ENCODE data around the gene SLC25A22. TPM values are rescaled to one million over a fixed set of nuclear protein-coding genes. Genes with fewer than 3 reads are reported as not detected.

SLC25A22 gene
- total and polyA plus RNA-seq, 9 of the 15 experiments (the other 6 are each of a cell fraction or from before 2014, with no cell fraction given) = 0.41 to 55.4 (median 11.4) TPM

GRCh38 chr11:795634-796564 is 2.2 kb downstream of the SLC25A22 start (continued):
- TF ChIP-seq U2AF2 (optimal IDR thresholded peaks at IDR 0.05; ENCODE audit: low read depth, low read length) (no peak), RREB1 (CRISPR knock-in tag; IDR thresholded peaks at IDR 0.05) (no peak), ZNF140 (CRISPR knock-in tag; IDR thresholded peaks at IDR 0.05) (no peak), MGA (IDR thresholded peaks at IDR 0.05) (no peak), MLLT1 (IDR thresholded peaks at IDR 0.05) (no peak), ZNF668 (CRISPR knock-in tag; IDR thresholded peaks at IDR 0.05) (no peak), MAFK (IDR thresholded peaks at IDR 0.05; ENCODE audit: low read length) (no peak)

Measured in K562 (cell line).